Immature natural killer cell (primary cell): ENCODE measurements around the gene SCN3A. TPM values are rescaled to one million over a fixed set of nuclear protein-coding genes. Genes with fewer than 3 reads are reported as not detected.
A peak's percentile ranks its signal among the peaks of the same experiment; 100 is the strongest.

Experiments
- DNase-seq, 3 donors: peaks; one replicate each; pipeline ENCODE4 v3.0.0; 2022; ENCODE audit warnings: mixed read lengths in 1 of 3
- H3K27ac Mint-ChIP-seq, 6 donors: one replicate each; pipeline ENCODE4 v1.8.0; 2020; ENCODE audit warnings: mixed read lengths in 6 of 6, mild to moderate bottlenecking in 5 of 6, inconsistent platforms in 4 of 6, moderate library complexity in 3 of 6
- H3K27me3 Mint-ChIP-seq, 3 donors: one replicate each; pipeline ENCODE4 v1.8.0; 2020 to 2021; ENCODE audit warnings: low read depth in 3 of 3, mild to moderate bottlenecking in 3 of 3, mixed read lengths in 3 of 3, moderate library complexity in 3 of 3, inconsistent platforms in 1 of 3
- H3K36me3 Mint-ChIP-seq, 3 donors: one replicate each; pipeline ENCODE4 v1.8.0; 2020; ENCODE audit warnings: mixed read lengths in 3 of 3, inconsistent platforms in 2 of 3, mild to moderate bottlenecking in 2 of 3
- H3K4me1 Mint-ChIP-seq, 2 donors: one replicate each; pipeline ENCODE4 v1.8.0; 2020; ENCODE audit warnings: inconsistent platforms in 2 of 2, mild to moderate bottlenecking in 2 of 2, mixed read lengths in 2 of 2, moderate library complexity in 1 of 2
- H3K4me3 Mint-ChIP-seq, 5 donors: one replicate each; pipeline ENCODE4 v1.8.0; 2020; ENCODE audit warnings: mild to moderate bottlenecking in 5 of 5, mixed read lengths in 5 of 5, inconsistent platforms in 3 of 5, moderate library complexity in 3 of 5
- H3K9me3 Mint-ChIP-seq, 6 donors: one replicate each; pipeline ENCODE4 v1.8.0; 2020; ENCODE audit warnings: mild to moderate bottlenecking in 6 of 6, mixed read lengths in 6 of 6, inconsistent platforms in 4 of 6, moderate library complexity in 3 of 6
- polyA plus RNA-seq, 3 donors: library from polyadenylated mRNA; unstranded; fragments of 300-500 nt; fragmentation: Illumina TruSeq; gene quantifications; one replicate each; pipeline ENCODE4 v1.2.3, GENCODE V29; 2021

Gene SCN3A
- polyA plus RNA-seq, 3 donors from 2014 or later = not detected

- Mint-ChIP-seq H3K27ac (no peak overlapping the region), H3K36me3 (no peaks in the 10 kb centered on the region), H3K4me1 (no peaks in the 10 kb centered on the region), H3K9me3 (no peaks in the 10 kb centered on the region), H3K4me3 (no peak overlapping the region), H3K27me3 (no peaks in the 10 kb centered on the region)
- no peak for DNase-seq
Observed at GRCh38 chr2:165164201-165164600, 39.6 kb downstream of the SCN3A start.

- no peak overlapping the region for H3K27ac Mint-ChIP-seq
- H3K9me3 Mint-ChIP-seq = no peaks in the 10 kb centered on the region
- H3K4me1 Mint-ChIP-seq = no peaks in the 10 kb centered on the region
- no peaks in the 10 kb centered on the region for H3K27me3 Mint-ChIP-seq
- DNase-seq = no peak
- no peaks in the 10 kb centered on the region for H3K36me3 Mint-ChIP-seq
- no peak overlapping the region for H3K4me3 Mint-ChIP-seq
Observed at GRCh38 chr2:165163761-165164160, 40.1 kb downstream of the SCN3A start.

- H3K4me3 Mint-ChIP-seq = no peak overlapping the region
- H3K4me1 Mint-ChIP-seq = no peaks in the 10 kb centered on the region
- H3K27ac Mint-ChIP-seq = no peak overlapping the region
Observed at GRCh38 chr2:165162466-165162865, 41.4 kb downstream of the SCN3A start.

GRCh38 chr2:165161510-165161909 is 42.3 kb downstream of the SCN3A start:
- no peak overlapping the region for H3K4me3 Mint-ChIP-seq
- H3K27me3 Mint-ChIP-seq = no peaks in the 10 kb centered on the region
- H3K9me3 Mint-ChIP-seq = peaks cover 0 to 5% (median 0%) of the 10 kb centered on the region in 6 donors
- H3K36me3 Mint-ChIP-seq = no peaks in the 10 kb centered on the region
- H3K27ac Mint-ChIP-seq = no peak overlapping the region
- no peaks in the 10 kb centered on the region for H3K4me1 Mint-ChIP-seq
- no peak for DNase-seq

More at GRCh38 chr2:165162466-165162865, 41.4 kb downstream of the SCN3A start:
- Mint-ChIP-seq H3K27me3 (no peaks in the 10 kb centered on the region), H3K36me3 (no peaks in the 10 kb centered on the region), H3K9me3 (peaks cover 0 to under 1% (median 0%) of the 10 kb centered on the region in 6 donors)
- no peak for DNase-seq

GRCh38 chr2:165157160-165157559 is 46.7 kb downstream of the SCN3A start:
- Mint-ChIP-seq H3K27me3 (no peaks in the 10 kb centered on the region), H3K9me3 (peaks cover 0 to 5% (median 0%) of the 10 kb centered on the region in 6 donors), H3K27ac (no peak overlapping the region), H3K36me3 (no peaks in the 10 kb centered on the region), H3K4me3 (no peak overlapping the region), H3K4me1 (no peaks in the 10 kb centered on the region)
- no peak for DNase-seq

GRCh38 chr2:165155152-165155551 is 48.7 kb downstream of the SCN3A start:
- Mint-ChIP-seq H3K27ac (no peak overlapping the region), H3K4me3 (no peak overlapping the region), H3K36me3 (no peaks in the 10 kb centered on the region), H3K4me1 (no peaks in the 10 kb centered on the region), H3K9me3 (peaks cover 0 to 8% (median 0%) of the 10 kb centered on the region in 6 donors), H3K27me3 (no peaks in the 10 kb centered on the region)
- DNase-seq = no peak

GRCh38 chr2:165149439-165149838 is 54.4 kb downstream of the SCN3A start:
- no peak overlapping the region for H3K27ac Mint-ChIP-seq

GRCh38 chr2:165147186-165148045 is 56.4 kb downstream of the SCN3A start:
- Mint-ChIP-seq H3K36me3 (no peaks in the 10 kb centered on the region), H3K9me3 (peaks cover 0 to 3% (median 0%) of the 10 kb centered on the region in 6 donors), H3K4me3 (no peak overlapping the region), H3K4me1 (no peaks in the 10 kb centered on the region), H3K27ac (no peak overlapping the region), H3K27me3 (no peaks in the 10 kb centered on the region)
- no peak for DNase-seq

More at GRCh38 chr2:165149439-165149838, 54.4 kb downstream of the SCN3A start:
- no peak overlapping the region for H3K4me3 Mint-ChIP-seq
- H3K27me3 Mint-ChIP-seq = no peaks in the 10 kb centered on the region
- no peaks in the 10 kb centered on the region for H3K36me3 Mint-ChIP-seq
- peaks cover 0 to 3% (median 0%) of the 10 kb centered on the region in 6 donors for H3K9me3 Mint-ChIP-seq
- DNase-seq = peak in 1 of 3 donors; percentile 0
- H3K4me1 Mint-ChIP-seq = no peaks in the 10 kb centered on the region

GRCh38 chr2:165144315-165144714 is 59.5 kb downstream of the SCN3A start:
- H3K27ac Mint-ChIP-seq = no peak overlapping the region
- DNase-seq = no peak
- H3K36me3 Mint-ChIP-seq = no peaks in the 10 kb centered on the region
- no peaks in the 10 kb centered on the region for H3K4me1 Mint-ChIP-seq
- no peaks in the 10 kb centered on the region for H3K27me3 Mint-ChIP-seq
- no peaks in the 10 kb centered on the region for H3K9me3 Mint-ChIP-seq
- no peak overlapping the region for H3K4me3 Mint-ChIP-seq

- Mint-ChIP-seq H3K27me3 (no peaks in the 10 kb centered on the region), H3K4me3 (no peak overlapping the region), H3K27ac (no peak overlapping the region)
Observed at GRCh38 chr2:165141601-165142354, 62.1 kb downstream of the SCN3A start.

GRCh38 chr2:165126244-165126643 is 77.6 kb downstream of the SCN3A start:
- no peak for DNase-seq
- H3K27me3 Mint-ChIP-seq = peaks cover 0 to 2% (median 2%) of the 10 kb centered on the region in 3 donors
- peaks cover 0 to 8% (median 2%) of the 10 kb centered on the region in 6 donors for H3K9me3 Mint-ChIP-seq
- no peaks in the 10 kb centered on the region for H3K36me3 Mint-ChIP-seq
- H3K4me1 Mint-ChIP-seq = no peaks in the 10 kb centered on the region
- H3K4me3 Mint-ChIP-seq = no peak overlapping the region
- H3K27ac Mint-ChIP-seq = no peak overlapping the region

More at GRCh38 chr2:165141601-165142354, 62.1 kb downstream of the SCN3A start:
- Mint-ChIP-seq H3K36me3 (no peaks in the 10 kb centered on the region), H3K9me3 (peaks cover 0 to 2% (median 0%) of the 10 kb centered on the region in 6 donors), H3K4me1 (no peaks in the 10 kb centered on the region)
- DNase-seq = no peak

GRCh38 chr2:165122521-165122920 is 81.3 kb downstream of the SCN3A start:
- Mint-ChIP-seq H3K4me3 (no peak overlapping the region), H3K27ac (no peak overlapping the region), H3K36me3 (no peaks in the 10 kb centered on the region), H3K27me3 (peaks cover 0 to 2% (median 2%) of the 10 kb centered on the region in 3 donors), H3K9me3 (peaks cover 0 to 8% (median 2%) of the 10 kb centered on the region in 6 donors), H3K4me1 (no peaks in the 10 kb centered on the region)
- DNase-seq = no peak

GRCh38 chr2:165120740-165121467 is 82.9 kb downstream of the SCN3A start:
- no peak for DNase-seq
- Mint-ChIP-seq H3K27ac (no peak overlapping the region), H3K4me3 (no peak overlapping the region), H3K9me3 (peaks cover 0 to 8% (median 0%) of the 10 kb centered on the region in 6 donors), H3K27me3 (peaks cover 0 to 4% (median 0%) of the 10 kb centered on the region in 3 donors), H3K4me1 (no peaks in the 10 kb centered on the region), H3K36me3 (no peaks in the 10 kb centered on the region)
